Measurements from ENCODE around the gene CFAP210.

CFAP210 gene

DNA sequence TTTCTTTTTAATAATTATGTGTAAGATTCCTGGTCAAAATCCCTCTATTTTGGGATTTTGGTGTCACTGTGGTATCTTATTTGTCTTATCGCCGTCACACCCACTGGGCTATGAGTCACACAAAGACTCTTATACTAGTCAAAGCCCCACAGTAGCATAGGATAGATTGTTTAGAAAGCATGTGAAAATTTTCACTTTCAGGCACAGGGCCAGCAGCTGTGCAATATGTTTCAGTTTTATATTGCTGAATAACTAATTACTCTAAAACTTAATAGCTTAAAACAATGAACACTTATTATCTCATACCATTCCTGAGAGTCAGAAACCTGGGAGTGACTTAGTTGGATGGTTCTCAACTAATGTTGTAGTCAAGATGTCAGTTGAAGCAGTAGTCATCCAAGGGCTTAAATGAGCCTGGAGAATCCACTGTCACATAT lies 24.0 kb downstream of the CFAP210 start:
- Histone ChIP-seq H3K27me3 (ENCODE audit: low read depth, low read length) (no peaks in the 10 kb centered on the region), H3K36me3 (replicated peaks; ENCODE audit: low read depth, low read length) (no peaks in the 10 kb centered on the region), H3K4me1 (ENCODE audit: low read length) (no peaks in the 10 kb centered on the region), H4K20me1 (ENCODE audit: insufficient read depth, low read length) (no peaks in the 10 kb centered on the region), H3K9me3 (ENCODE audit: insufficient read depth, low read length) (no peaks in the 10 kb centered on the region), H2AFZ (ENCODE audit: low read depth, low read length) (no peak overlapping the region), H3K9ac (ENCODE audit: low read length) (no peak overlapping the region), H3K4me3 (ENCODE audit: low read length) (no peak overlapping the region), H3K27ac (ENCODE audit: low read length) (no peak overlapping the region), H3K4me2 (ENCODE audit: low read length) (no peak overlapping the region), H3K79me2 (ENCODE audit: low read length) (no peaks in the 10 kb centered on the region)
- no peak for TF ChIP-seq CTCF (IDR thresholded peaks at IDR 0.05; ENCODE audit: low read depth, low read length)
- no peak for TF ChIP-seq EZH2phosphoT487 (IDR thresholded peaks at IDR 0.05; ENCODE audit: low read depth)

- no peak overlapping the region for H3K27ac ChIP-seq (ENCODE audit: low read length)
- no peaks in the 10 kb centered on the region for H3K4me1 ChIP-seq (ENCODE audit: low read length)
- no peak overlapping the region for H3K4me3 ChIP-seq (ENCODE audit: low read length)
- no peak overlapping the region for H2AFZ ChIP-seq (ENCODE audit: low read depth, low read length)
- H3K79me2 ChIP-seq (ENCODE audit: low read length), result no peaks in the 10 kb centered on the region
- H3K36me3 ChIP-seq (replicated peaks; ENCODE audit: low read depth, low read length), result no peaks in the 10 kb centered on the region
- no peaks in the 10 kb centered on the region for H4K20me1 ChIP-seq (ENCODE audit: insufficient read depth, low read length)
- no peaks in the 10 kb centered on the region for H3K27me3 ChIP-seq (ENCODE audit: low read depth, low read length)
- TF ChIP-seq CTCF (IDR thresholded peaks at IDR 0.05; ENCODE audit: low read depth, low read length) (no peak), EZH2phosphoT487 (IDR thresholded peaks at IDR 0.05; ENCODE audit: low read depth) (no peak)
- no peak overlapping the region for H3K4me2 ChIP-seq (ENCODE audit: low read length)
- H3K9me3 ChIP-seq (ENCODE audit: insufficient read depth, low read length), result no peaks in the 10 kb centered on the region
- no peak overlapping the region for H3K9ac ChIP-seq (ENCODE audit: low read length)
Measured at GRCh38 chr2:169667583-169667982, 26.6 kb downstream of the CFAP210 start.

GRCh38 chr2:169664978-169665930 lies 29.0 kb downstream of the CFAP210 start:
- no peaks in the 10 kb centered on the region for H3K79me2 ChIP-seq (ENCODE audit: low read length)
- no peak overlapping the region for H3K4me2 ChIP-seq (ENCODE audit: low read length)
- H3K36me3 ChIP-seq (replicated peaks; ENCODE audit: low read depth, low read length), result no peaks in the 10 kb centered on the region
- H3K9ac ChIP-seq (ENCODE audit: low read length), result no peak overlapping the region
- H2AFZ ChIP-seq (ENCODE audit: low read depth, low read length), result no peak overlapping the region
- H3K4me1 ChIP-seq (ENCODE audit: low read length), result peaks cover 8% of the 10 kb centered on the region; the same call in 1 of the 2 replicates
- H3K27ac ChIP-seq (ENCODE audit: low read length), result no peak overlapping the region
- TF ChIP-seq EZH2phosphoT487 (IDR thresholded peaks at IDR 0.05; ENCODE audit: low read depth) (no peak), CTCF (IDR thresholded peaks at IDR 0.05; ENCODE audit: low read depth, low read length) (no peak)
- no peak overlapping the region for H3K4me3 ChIP-seq (ENCODE audit: low read length)
- H3K27me3 ChIP-seq (ENCODE audit: low read depth, low read length), result no peaks in the 10 kb centered on the region
- no peaks in the 10 kb centered on the region for H3K9me3 ChIP-seq (ENCODE audit: insufficient read depth, low read length)
- H4K20me1 ChIP-seq (ENCODE audit: insufficient read depth, low read length), result no peaks in the 10 kb centered on the region

DNA sequence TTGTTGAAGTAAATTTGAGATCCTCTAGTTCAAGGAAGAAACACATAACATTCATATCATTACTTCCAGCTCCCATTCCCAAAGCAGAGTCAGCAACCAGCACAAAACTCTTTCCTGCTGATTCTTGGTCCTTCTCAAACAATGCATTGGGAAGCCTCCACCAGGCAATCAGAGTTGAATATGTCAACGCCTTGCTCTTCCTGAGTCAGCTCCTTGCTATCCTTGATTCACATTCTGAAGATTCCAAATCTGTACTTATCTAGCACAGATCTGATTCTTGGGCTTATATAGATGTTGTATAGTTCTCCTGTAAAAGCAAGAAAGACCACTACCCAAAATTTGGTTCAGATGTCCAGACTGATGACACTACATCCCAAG lies 29.6 kb downstream of the CFAP210 start:
- no peaks in the 10 kb centered on the region for H3K36me3 ChIP-seq (replicated peaks; ENCODE audit: low read depth, low read length)
- H3K79me2 ChIP-seq (ENCODE audit: low read length), result no peaks in the 10 kb centered on the region
- H3K4me2 ChIP-seq (ENCODE audit: low read length), result no peak overlapping the region
- no peak overlapping the region for H3K27ac ChIP-seq (ENCODE audit: low read length)
- TF ChIP-seq CTCF (IDR thresholded peaks at IDR 0.05; ENCODE audit: low read depth, low read length), result no peak
- TF ChIP-seq EZH2phosphoT487 (IDR thresholded peaks at IDR 0.05; ENCODE audit: low read depth), result no peak
- H3K4me3 ChIP-seq (ENCODE audit: low read length), result no peak overlapping the region
- no peaks in the 10 kb centered on the region for H4K20me1 ChIP-seq (ENCODE audit: insufficient read depth, low read length)
- H2AFZ ChIP-seq (ENCODE audit: low read depth, low read length), result no peak overlapping the region
- H3K27me3 ChIP-seq (ENCODE audit: low read depth, low read length), result no peaks in the 10 kb centered on the region
- no peaks in the 10 kb centered on the region for H3K9me3 ChIP-seq (ENCODE audit: insufficient read depth, low read length)
- H3K4me1 ChIP-seq (ENCODE audit: low read length), result peaks cover 10% of the 10 kb centered on the region
- no peak overlapping the region for H3K9ac ChIP-seq (ENCODE audit: low read length)
